Putamen (tissue), 1 donor: ENCODE measurements around the gene PLA2G4F.

Experiments
- DNase-seq: peaks from one replicate; pipeline ENCODE4 v3.0.0-alpha.2; 2016; ENCODE audit warnings: low spot score

Gene PLA2G4F

GRCh38 chr15:42163947-42164550, 7.6 kb upstream of the PLA2G4F start:
- DNase-seq: peak; percentile 25

DNA sequence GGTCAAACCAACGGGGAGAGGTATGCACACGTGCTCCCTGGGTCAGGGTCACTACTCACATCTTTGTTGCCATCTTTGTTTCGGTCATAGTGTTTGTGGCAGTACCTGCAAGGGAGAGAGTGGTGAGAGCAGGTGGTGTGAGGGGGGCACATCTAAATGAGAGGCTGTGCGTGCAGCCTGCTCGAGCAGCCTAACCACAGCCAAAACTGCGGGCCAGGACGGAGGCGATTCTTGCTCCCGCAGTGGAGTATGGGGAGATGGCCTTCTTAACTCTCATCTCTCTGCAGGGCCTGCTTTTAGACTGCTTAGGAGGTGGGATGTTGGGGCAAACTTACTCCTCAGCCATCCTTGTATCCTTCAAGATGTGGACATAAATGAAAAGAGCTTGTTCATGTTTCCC, 6.9 kb upstream of the PLA2G4F start:
- no peak for DNase-seq

- no peak for DNase-seq
Measured at GRCh38 chr15:42160136-42160535, 3.7 kb upstream of the PLA2G4F start.

GRCh38 chr15:42159381-42160015, 3.1 kb upstream of the PLA2G4F start:
- no peak for DNase-seq

- DNase-seq: no peak
Measured at GRCh38 chr15:42158941-42159340, 2.5 kb upstream of the PLA2G4F start.

DNA sequence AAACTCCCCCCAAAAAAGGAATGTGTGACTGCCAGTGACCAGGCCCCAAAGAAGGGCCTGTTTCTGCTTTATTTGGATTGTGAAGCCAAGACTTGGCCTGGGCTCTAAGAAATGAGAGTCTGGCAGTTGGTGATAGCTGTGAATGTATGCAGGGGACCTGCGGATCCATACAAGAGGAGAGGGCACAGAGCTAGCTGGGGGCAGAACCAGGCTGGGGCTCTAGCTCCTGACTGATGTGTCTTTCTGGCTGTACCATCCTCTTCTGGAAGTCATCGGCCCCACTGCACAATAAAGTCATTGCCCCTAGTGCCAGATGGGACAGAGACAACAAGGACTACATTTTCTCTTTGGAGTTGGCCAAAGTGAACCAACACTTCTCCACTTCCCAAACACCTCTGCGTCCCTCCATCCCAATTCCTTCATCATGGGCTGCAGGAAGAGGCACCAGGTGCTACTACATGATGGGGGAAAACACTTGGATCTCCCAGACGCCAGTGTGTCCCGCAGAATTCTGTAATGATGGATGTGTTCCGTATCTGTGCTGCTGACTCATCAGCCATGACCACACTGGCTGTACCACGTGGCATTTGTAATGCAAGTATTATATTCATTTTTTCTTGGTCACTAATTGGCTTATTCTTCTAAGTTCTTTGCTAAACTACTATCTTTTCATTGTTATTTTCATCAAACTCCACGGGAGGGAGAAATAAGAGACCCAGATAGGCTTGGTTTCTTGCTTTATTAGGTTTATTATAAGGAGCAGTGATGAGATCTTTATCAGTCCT, 1.7 kb upstream of the PLA2G4F start:
- DNase-seq: no peak

- no peak for DNase-seq
Measured at GRCh38 chr15:42157381-42157780, 945 bp upstream of the PLA2G4F start.

- DNase-seq: no peak
Measured at GRCh38 chr15:42155546-42156242, 742 bp downstream of the PLA2G4F start.

- DNase-seq: no peak
Measured at GRCh38 chr15:42154956-42155355, 1.5 kb downstream of the PLA2G4F start.

DNA sequence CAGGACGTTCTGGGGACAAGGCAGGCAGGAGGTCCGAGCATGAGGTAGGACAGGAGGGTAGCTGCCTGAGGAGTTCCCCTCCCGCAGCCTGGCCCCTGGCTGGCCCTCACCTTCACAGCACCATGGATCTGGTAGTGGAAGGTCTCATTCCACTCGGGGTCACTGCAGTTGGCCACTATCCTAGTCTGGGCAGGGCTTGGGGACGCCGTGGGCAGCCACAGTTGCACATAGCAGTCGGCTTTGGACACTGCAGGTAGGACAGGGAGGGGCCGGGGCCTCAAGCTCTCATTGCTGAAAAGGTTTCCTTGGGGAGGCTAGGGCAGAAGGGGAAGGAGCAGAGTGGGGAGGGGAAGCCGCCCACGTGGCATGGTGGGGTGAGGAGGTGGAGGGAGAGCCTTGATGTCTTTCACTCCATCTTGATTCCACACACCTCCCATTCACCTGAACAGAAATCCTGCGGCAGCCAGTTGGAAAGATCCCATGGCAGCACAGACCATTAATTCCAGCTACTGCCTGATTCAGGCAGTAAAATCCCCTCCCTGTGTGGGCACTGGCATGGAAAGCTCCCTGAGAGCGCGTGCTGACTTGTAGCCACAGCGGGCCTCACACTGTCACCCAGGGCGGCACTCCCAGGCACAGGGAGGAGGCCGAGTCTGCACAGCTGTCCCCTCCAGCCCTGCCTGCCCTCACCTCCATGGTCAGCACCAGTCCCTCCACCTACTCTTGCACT, 2.1 kb downstream of the PLA2G4F start:
- no peak for DNase-seq

DNA sequence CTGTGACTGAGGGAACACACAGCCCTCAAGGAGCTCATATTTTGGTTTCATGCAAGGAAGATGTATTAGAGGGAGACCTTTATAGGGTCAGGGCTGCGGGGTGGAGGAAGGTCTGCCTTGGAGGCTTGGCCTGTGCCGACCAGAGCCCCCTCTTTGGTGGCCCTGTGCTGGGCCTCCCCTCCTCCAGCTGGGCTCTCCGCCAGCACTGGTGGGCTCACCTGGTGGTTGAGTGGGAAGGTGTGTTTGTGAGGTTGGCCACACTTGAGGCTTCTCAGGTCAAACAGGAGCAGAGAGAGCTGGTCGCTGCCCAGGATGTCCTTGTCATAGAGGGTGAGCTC, 2.6 kb downstream of the PLA2G4F start:
- DNase-seq: no peak

GRCh38 chr15:42152921-42153698, 3.3 kb downstream of the PLA2G4F start:
- no peak for DNase-seq

DNA sequence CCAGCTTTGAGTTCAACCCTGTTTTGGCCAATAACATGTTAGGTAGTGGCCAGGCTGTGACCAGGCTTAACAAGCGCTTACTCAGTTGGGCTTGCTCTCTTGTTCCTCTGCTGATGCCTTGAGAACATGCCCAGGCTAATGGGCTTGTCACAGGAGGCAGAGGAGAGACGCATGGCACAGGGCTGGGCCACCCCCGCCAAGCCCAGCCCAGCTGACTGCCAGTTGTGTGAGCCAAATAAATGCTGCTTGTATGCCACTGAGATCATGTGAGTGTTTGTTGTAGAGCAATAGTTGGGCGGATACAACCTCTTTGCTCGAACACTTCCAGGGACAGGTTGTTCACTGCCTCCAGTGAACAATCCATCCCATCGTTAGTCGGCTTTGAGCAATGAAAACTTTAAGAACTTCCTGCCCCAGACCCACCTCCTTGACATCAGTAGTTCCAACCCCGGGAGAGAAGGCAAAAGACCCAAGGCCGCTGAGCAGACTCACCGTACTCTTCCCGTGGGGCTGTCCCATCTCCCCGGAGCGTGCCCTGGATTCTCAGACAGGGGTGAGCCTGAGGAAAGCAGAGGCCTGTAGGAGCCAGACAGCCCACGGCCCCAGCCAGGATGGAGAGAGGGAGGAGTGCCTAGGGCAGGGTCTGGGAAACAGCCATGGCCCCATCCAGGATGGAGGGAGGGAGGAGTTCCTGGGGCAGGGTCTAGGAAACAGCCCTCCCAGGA, 4.1 kb downstream of the PLA2G4F start:
- DNase-seq: no peak

- DNase-seq: no peak
Measured at GRCh38 chr15:42151736-42152135, 4.7 kb downstream of the PLA2G4F start.

- no peak for DNase-seq
Measured at GRCh38 chr15:42151141-42151561, 5.3 kb downstream of the PLA2G4F start.

GRCh38 chr15:42150219-42150970, 6.0 kb downstream of the PLA2G4F start:
- peak; percentile 53 for DNase-seq

- DNase-seq: no peak
Measured at GRCh38 chr15:42149493-42150218, 6.8 kb downstream of the PLA2G4F start.

GRCh38 chr15:42148808-42149492, 7.5 kb downstream of the PLA2G4F start:
- no peak for DNase-seq

DNA sequence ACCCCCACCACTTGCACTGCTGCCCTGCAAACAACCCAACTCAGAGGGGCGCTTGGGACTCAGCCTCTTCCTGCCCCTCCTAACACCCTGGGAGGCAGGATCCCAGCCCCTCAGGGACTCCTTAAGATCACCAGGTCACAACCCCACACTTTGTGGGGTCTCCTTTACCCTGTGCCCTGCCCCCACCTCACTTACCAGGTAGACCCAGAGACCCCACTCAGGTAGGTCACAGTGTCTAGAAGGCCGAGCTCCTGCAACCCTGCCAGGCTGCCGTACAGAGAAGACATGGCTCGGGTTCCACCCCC, 9.1 kb downstream of the PLA2G4F start:
- no peak for DNase-seq
